Measurements from ENCODE around the gene MTMR3.

- TF ChIP-seq EP300 (IDR thresholded peaks at IDR 0.05) = no peak
- TF ChIP-seq, protein P1, sequence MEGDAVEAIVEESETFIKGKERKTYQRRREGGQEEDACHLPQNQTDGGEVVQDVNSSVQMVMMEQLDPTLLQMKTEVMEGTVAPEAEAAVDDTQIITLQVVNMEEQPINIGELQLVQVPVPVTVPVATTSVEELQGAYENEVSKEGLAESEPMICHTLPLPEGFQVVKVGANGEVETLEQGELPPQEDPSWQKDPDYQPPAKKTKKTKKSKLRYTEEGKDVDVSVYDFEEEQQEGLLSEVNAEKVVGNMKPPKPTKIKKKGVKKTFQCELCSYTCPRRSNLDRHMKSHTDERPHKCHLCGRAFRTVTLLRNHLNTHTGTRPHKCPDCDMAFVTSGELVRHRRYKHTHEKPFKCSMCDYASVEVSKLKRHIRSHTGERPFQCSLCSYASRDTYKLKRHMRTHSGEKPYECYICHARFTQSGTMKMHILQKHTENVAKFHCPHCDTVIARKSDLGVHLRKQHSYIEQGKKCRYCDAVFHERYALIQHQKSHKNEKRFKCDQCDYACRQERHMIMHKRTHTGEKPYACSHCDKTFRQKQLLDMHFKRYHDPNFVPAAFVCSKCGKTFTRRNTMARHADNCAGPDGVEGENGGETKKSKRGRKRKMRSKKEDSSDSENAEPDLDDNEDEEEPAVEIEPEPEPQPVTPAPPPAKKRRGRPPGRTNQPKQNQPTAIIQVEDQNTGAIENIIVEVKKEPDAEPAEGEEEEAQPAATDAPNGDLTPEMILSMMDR (IDR thresholded peaks at IDR 0.05) = no peak
Observed at GRCh38 chr22:29958170-29958569, 75.2 kb downstream of the MTMR3 start.
